ENCODE data around the gene HCN2. TPM values are rescaled to one million over a fixed set of nuclear protein-coding genes. Genes with fewer than 3 reads are reported as not detected.
A peak's percentile ranks its signal among the peaks of the same experiment; 100 is the strongest.

Gene HCN2
- total RNA-seq, 1 donor from 2014 or later: not detected

GRCh38 chr19:629961-630714 lies 40.5 kb downstream of the HCN2 start:
- TF ChIP-seq EZH2 (IDR thresholded peaks at IDR 0.05): no peak
- no peak for TF ChIP-seq EZH2phosphoT487 (IDR thresholded peaks at IDR 0.05)
- TF ChIP-seq CTCF (IDR thresholded peaks at IDR 0.05): no peak
- peaks cover 21% of the 10 kb centered on the region for H3K4me1 Mint-ChIP-seq
- no peak overlapping the region for H3K4me2 ChIP-seq
- H3K27me3 Mint-ChIP-seq (ENCODE audit: insufficient read depth, low read depth): peaks cover 5% of the 10 kb centered on the region
- H3K27ac Mint-ChIP-seq: no peak overlapping the region
- H3K27ac ChIP-seq: no peak overlapping the region
- no peak overlapping the region for H3K9ac ChIP-seq
- no peaks in the 10 kb centered on the region for H3K9me3 ChIP-seq (ENCODE audit: low read depth)
- H3K36me3 ChIP-seq: no peaks in the 10 kb centered on the region
- H3K4me1 ChIP-seq: peaks cover 5% of the 10 kb centered on the region
- H3K79me2 ChIP-seq (ENCODE audit: low read depth): peaks cover 28% of the 10 kb centered on the region
- H3K9me3 Mint-ChIP-seq: no peaks in the 10 kb centered on the region
- H3F3A ChIP-seq (ENCODE audit: low read depth): peaks cover 7% of the 10 kb centered on the region
- H3K4me3 ChIP-seq: no peak overlapping the region
- H3K36me3 Mint-ChIP-seq: peaks cover 16% of the 10 kb centered on the region
- no peak for DNase-seq (ENCODE audit: low spot score)
- peaks cover 46% of the 10 kb centered on the region for H4K20me1 ChIP-seq (ENCODE audit: low read depth)
- H2AFZ ChIP-seq (replicated peaks): no peak overlapping the region
- no peaks in the 10 kb centered on the region for H3K27me3 ChIP-seq
- no peak overlapping the region for H3K4me3 Mint-ChIP-seq

GRCh38 chr19:632579-633067 lies 42.9 kb downstream of the HCN2 start:
- peaks cover 7% of the 10 kb centered on the region for H3K27me3 Mint-ChIP-seq (ENCODE audit: insufficient read depth, low read depth)
- Histone ChIP-seq H2AFZ (replicated peaks) (peak overlapping the region; percentile 40), H3K36me3 (no peaks in the 10 kb centered on the region), H3K27ac (no peak overlapping the region), H3K4me1 (peaks cover 5% of the 10 kb centered on the region), H3K4me2 (peak overlapping the region; percentile 94), H3F3A (ENCODE audit: low read depth) (peaks cover 13% of the 10 kb centered on the region), H4K20me1 (ENCODE audit: low read depth) (peaks cover 43% of the 10 kb centered on the region), H3K4me3 (peak overlapping the region; percentile 92), H3K9me3 (ENCODE audit: low read depth) (no peaks in the 10 kb centered on the region), H3K9ac (peak overlapping the region; percentile 59), H3K27me3 (peaks cover 12% of the 10 kb centered on the region), H3K79me2 (ENCODE audit: low read depth) (peaks cover 28% of the 10 kb centered on the region)
- peak; percentile 77 for DNase-seq (ENCODE audit: low spot score)
- H3K36me3 Mint-ChIP-seq: peaks cover 11% of the 10 kb centered on the region
- peaks cover 16% of the 10 kb centered on the region for H3K4me1 Mint-ChIP-seq
- H3K4me3 Mint-ChIP-seq: peak overlapping the region; percentile 97
- H3K27ac Mint-ChIP-seq: peak overlapping the region; percentile 78
- TF ChIP-seq CTCF (IDR thresholded peaks at IDR 0.05) (peak; percentile 1), EZH2phosphoT487 (IDR thresholded peaks at IDR 0.05) (no peak), EZH2 (IDR thresholded peaks at IDR 0.05) (peak; percentile 8)
- no peaks in the 10 kb centered on the region for H3K9me3 Mint-ChIP-seq

- peaks cover 15% of the 10 kb centered on the region for H3F3A ChIP-seq (ENCODE audit: low read depth)
- H2AFZ ChIP-seq (replicated peaks): peak within 1 kb of the TSS; percentile 87
- H3K4me2 ChIP-seq: peak within 1 kb of the TSS; percentile 94
- DNase-seq (ENCODE audit: low spot score): peak; percentile 99
- peak within 1 kb of the TSS; percentile 61 for H3K9ac ChIP-seq
- peaks cover 5% of the 10 kb centered on the region for H3K4me1 ChIP-seq
- peak; percentile 20 for TF ChIP-seq EZH2 (IDR thresholded peaks at IDR 0.05)
- no peak for TF ChIP-seq EZH2phosphoT487 (IDR thresholded peaks at IDR 0.05)
- TF ChIP-seq CTCF (IDR thresholded peaks at IDR 0.05): no peak
- peak within 1 kb of the TSS; percentile 92 for H3K4me3 ChIP-seq
- peaks cover 6% of the 10 kb centered on the region for H3K27me3 Mint-ChIP-seq (ENCODE audit: insufficient read depth, low read depth)
- peaks cover 10% of the 10 kb centered on the region for H3K36me3 Mint-ChIP-seq
- peaks cover 16% of the 10 kb centered on the region for H3K4me1 Mint-ChIP-seq
- H3K79me2 ChIP-seq (ENCODE audit: low read depth): peaks cover 28% of the 10 kb centered on the region
- no peaks in the 10 kb centered on the region for H3K9me3 Mint-ChIP-seq
- no peaks in the 10 kb centered on the region for H3K9me3 ChIP-seq (ENCODE audit: low read depth)
- no peak within 1 kb of the TSS for H3K27ac ChIP-seq
- H4K20me1 ChIP-seq (ENCODE audit: low read depth): peaks cover 40% of the 10 kb centered on the region
- H3K4me3 Mint-ChIP-seq: peak within 1 kb of the TSS; percentile 97
- no peaks in the 10 kb centered on the region for H3K36me3 ChIP-seq
- peak within 1 kb of the TSS; percentile 96 for H3K27ac Mint-ChIP-seq
- peaks cover 18% of the 10 kb centered on the region for H3K27me3 ChIP-seq
These were observed 43.5 kb downstream of the HCN2 start, which contains the start of gene POLRMT for GRCh38 chr19:633068-633785. Gene POLRMT (minus strand): TSS chr19:633537. CDS start chr19:633512, 25 bp downstream.

Data from neural progenitor cell (in vitro differentiated cells).